Naive thymus-derived CD4-positive, alpha-beta T cell (primary cell): ENCODE measurements around the gene BET1L. TPM values are rescaled to one million over a fixed set of nuclear protein-coding genes. Genes with fewer than 3 reads are reported as not detected.

ENCODE experiments used
- ATAC-seq: fragments of 150-1000 bp; cut with Tn5 transposase; 2 replicates; pipeline ENCODE4 v1.10.0; 2021; ENCODE audit warnings: mild to moderate bottlenecking, moderate library complexity
- CTCF ChIA-PET: fragments of 350-600 bp; sonication (Branson Sonifier 250); formaldehyde crosslinking; loops from one replicate; lab custom pipeline; 2021; ENCODE audit warnings: antibody characterized with exemption; lab: Charles Lee
- POLR2A ChIA-PET: fragments of 350-600 bp; sonication (Branson Sonifier 250); formaldehyde crosslinking; loops from one replicate; lab custom pipeline; 2021; ENCODE audit warnings: antibody characterized with exemption, inconsistent platforms; lab: Charles Lee
- DNase-seq, 9 donors: peaks; one replicate each; pipeline versions ENCODE4 v3.0.0 to v3.0.0-alpha.2; 2020 to 2022; ENCODE audit warnings: mixed read lengths in 1 of 9
- H3K27ac ChIP-seq: one replicate; pipeline ENCODE4 v1.7.0; 2013; ENCODE audit warnings: mild to moderate bottlenecking, low read depth, low read length, moderate library complexity
- H3K27me3 ChIP-seq, 2 donors: one replicate each; pipeline ENCODE4 v1.7.0; 2013; ENCODE audit warnings: low read length in 2 of 2, mild to moderate bottlenecking in 2 of 2, moderate library complexity in 2 of 2; ENCODE audit not compliant: control insufficient read depth in 2 of 2, insufficient read depth in 2 of 2
- H3K36me3 ChIP-seq, 3 experiments: 1 replicate in 2 of 3; 2 replicates in 1 of 3; pipeline ENCODE4 v1.7.0; 2013; ENCODE audit warnings: low read length in 3 of 3, mild to moderate bottlenecking in 3 of 3, moderate library complexity in 1 of 3; ENCODE audit not compliant: insufficient read depth in 3 of 3, control insufficient read depth in 2 of 3
- H3K4me1 ChIP-seq, 2 donors: one replicate each; pipeline ENCODE4 v1.7.0; 2013; ENCODE audit warnings: low read length in 2 of 2, mild to moderate bottlenecking in 2 of 2, moderate library complexity in 1 of 2; ENCODE audit not compliant: control insufficient read depth in 2 of 2, insufficient read depth in 2 of 2
- H3K4me3 ChIP-seq: 2 replicates; pipeline ENCODE4 v1.7.0; 2013; ENCODE audit warnings: mild to moderate bottlenecking, low read length
- H3K9me3 ChIP-seq, 3 experiments: 1 replicate in 2 of 3; 2 replicates in 1 of 3; pipeline ENCODE4 v1.7.0; 2013; ENCODE audit warnings: low read length in 3 of 3; ENCODE audit not compliant: control insufficient read depth in 2 of 3
- H3K27ac Mint-ChIP-seq, 9 donors: one replicate each; pipeline ENCODE4 v1.8.0; 2020 to 2022; ENCODE audit warnings: mixed read lengths in 9 of 9, mild to moderate bottlenecking in 8 of 9, moderate library complexity in 5 of 9, inconsistent platforms in 2 of 9
- H3K27me3 Mint-ChIP-seq, 5 donors: one replicate each; pipeline ENCODE4 v1.8.0; 2021 to 2022; ENCODE audit warnings: mixed read lengths in 5 of 5, mild to moderate bottlenecking in 1 of 5
- H3K36me3 Mint-ChIP-seq, 5 donors: one replicate each; pipeline ENCODE4 v1.8.0; 2020 to 2022; ENCODE audit warnings: mixed read lengths in 5 of 5, mild to moderate bottlenecking in 3 of 5, inconsistent platforms in 1 of 5
- H3K4me1 Mint-ChIP-seq, 7 donors: one replicate each; pipeline ENCODE4 v1.8.0; 2020 to 2022; ENCODE audit warnings: mixed read lengths in 7 of 7, mild to moderate bottlenecking in 3 of 7, inconsistent platforms in 1 of 7
- H3K4me3 Mint-ChIP-seq, 10 donors: one replicate each; pipeline ENCODE4 v1.8.0; 2020 to 2022; ENCODE audit warnings: mild to moderate bottlenecking in 10 of 10, mixed read lengths in 10 of 10, moderate library complexity in 6 of 10, inconsistent platforms in 2 of 10
- H3K9me3 Mint-ChIP-seq, 11 donors: one replicate each; pipeline ENCODE4 v1.8.0; 2020 to 2022; ENCODE audit warnings: mixed read lengths in 11 of 11, mild to moderate bottlenecking in 4 of 11, inconsistent platforms in 1 of 11, moderate library complexity in 1 of 11
- intact Hi-C, 2 donors: fragments of 100-400 bp; cut with micrococcal nuclease; formaldehyde crosslinking; loops; one replicate each; pipeline ENCODE4 v1.15.1; 2023
- polyA plus RNA-seq, 2 donors: library from polyadenylated mRNA; unstranded; fragments of 300-500 nt; fragmentation: Illumina TruSeq; gene quantifications; one replicate each; pipeline ENCODE4 v1.2.3, GENCODE V29; 2021
- total RNA-seq, 6 experiments: library from RNA in 5 of 6; stranded (reverse) in 5 of 6; gene quantifications; 1 replicate in 5 of 6; 2 replicates in 1 of 6; pipeline ENCODE4 v1.2.3 and lab custom pipeline; 2021 to 2026

The BET1L gene
- total and polyA plus RNA-seq, 7 experiments from 2014 or later, result 47.1 to 125 (median 89.3) TPM

DNA sequence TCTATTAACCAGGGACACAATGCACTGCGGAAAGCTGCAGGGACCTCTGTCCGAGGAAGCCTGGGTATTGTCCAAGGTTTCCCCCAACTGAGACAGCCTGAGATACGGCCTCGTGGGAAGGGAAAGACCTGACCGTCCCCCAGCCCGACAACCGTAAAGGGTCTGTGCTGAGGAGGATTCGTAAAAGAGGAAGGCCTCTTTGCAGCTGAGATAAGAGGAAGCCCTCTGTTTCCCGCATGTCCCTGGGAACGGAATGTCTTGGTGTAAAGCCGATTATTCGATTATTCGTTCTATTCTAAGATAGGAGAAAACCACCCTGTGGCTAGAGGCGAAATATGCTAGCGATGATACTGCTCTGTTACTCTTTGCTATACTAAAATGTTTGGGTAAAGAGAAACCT lies 5.2 kb downstream of the BET1L start:
- Histone ChIP-seq H3K36me3 (peaks cover 8 to 33% (median 10%) of the 10 kb centered on the region in 3 experiments), H3K27ac (peak overlapping the region; percentile 51), H3K9me3 (no peaks in the 10 kb centered on the region), H3K27me3 (no peaks in the 10 kb centered on the region), H3K4me1 (peaks cover 22 to 50% of the 10 kb centered on the region in 2 donors), H3K4me3 (no peak overlapping the region)
- POLR2A ChIA-PET, result no interaction called here
- DNase-seq (peak in 3 of 9 donors; percentile 6 to 19 (median 16)), ATAC-seq (no peak)
- H3K27ac Mint-ChIP-seq, result peak overlapping the region; percentile 5 to 94 (median 87)
- peak overlapping the region; percentile 1 to 72 (median 58) for H3K4me3 Mint-ChIP-seq
- peaks cover 26 to 59% (median 51%) of the 10 kb centered on the region in 7 donors for H3K4me1 Mint-ChIP-seq
- H3K9me3 Mint-ChIP-seq, result no peaks in the 10 kb centered on the region
- CTCF ChIA-PET, result no interaction called here
- H3K27me3 Mint-ChIP-seq, result no peaks in the 10 kb centered on the region
- H3K36me3 Mint-ChIP-seq, result peaks cover 0 to 18% (median 8%) of the 10 kb centered on the region in 5 donors
- intact Hi-C loops, result no loop called here

DNA sequence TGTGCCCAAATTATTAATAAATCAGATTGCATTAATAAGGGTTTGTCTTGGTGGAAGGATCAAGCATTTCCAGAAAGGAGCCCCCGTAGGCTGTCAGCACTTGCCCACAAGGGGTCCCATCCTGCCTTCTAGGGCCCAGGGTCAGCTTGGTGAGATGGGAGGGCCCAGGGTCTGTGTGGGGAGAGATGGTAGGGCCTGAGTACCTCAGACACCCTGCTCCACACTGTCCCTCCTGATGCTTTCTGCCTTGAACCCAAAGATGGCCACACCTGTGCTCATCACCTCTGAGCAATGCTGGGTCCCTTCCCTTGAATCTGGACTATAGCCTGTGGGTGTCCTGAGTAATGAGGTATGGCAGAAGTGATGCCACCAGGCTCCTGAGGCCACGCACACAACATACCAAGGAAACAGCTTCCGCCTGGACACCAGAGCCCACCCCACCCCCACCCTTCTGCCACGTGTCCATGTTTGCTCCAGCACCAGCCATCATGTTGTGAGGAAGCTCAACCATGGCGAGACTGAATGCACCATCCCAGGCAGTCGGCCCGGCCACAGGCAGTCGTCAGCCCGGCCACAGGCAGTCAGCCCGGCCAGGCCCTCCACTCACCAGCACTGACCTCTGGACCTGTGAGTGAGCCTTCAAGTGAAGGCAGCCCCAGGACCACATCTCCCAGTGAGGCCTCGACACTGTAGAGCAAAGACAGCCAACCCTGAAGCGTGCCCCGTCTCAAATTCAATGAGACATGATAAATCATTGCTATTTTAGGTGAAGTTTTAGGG lies 6.8 kb downstream of the BET1L start:
- no peaks in the 10 kb centered on the region for H3K9me3 Mint-ChIP-seq
- CTCF ChIA-PET, result no interaction called here
- H3K4me1 Mint-ChIP-seq, result peaks cover 26 to 49% (median 41%) of the 10 kb centered on the region in 7 donors
- H3K27me3 ChIP-seq, result no peaks in the 10 kb centered on the region
- DNase-seq, result peak in 1 of 9 donors; percentile 5
- H3K36me3 Mint-ChIP-seq, result peaks cover 0 to 15% (median 8%) of the 10 kb centered on the region in 5 donors
- intact Hi-C loops, result no loop called here
- peaks cover 8 to 24% (median 8%) of the 10 kb centered on the region in 3 experiments for H3K36me3 ChIP-seq
- no peak overlapping the region for H3K4me3 Mint-ChIP-seq
- H3K27ac ChIP-seq, result no peak overlapping the region
- H3K9me3 ChIP-seq, result no peaks in the 10 kb centered on the region
- no peak overlapping the region for H3K4me3 ChIP-seq
- ATAC-seq, result no peak
- H3K27me3 Mint-ChIP-seq, result no peaks in the 10 kb centered on the region
- peak overlapping the region in 5 of 9 donors; percentile 26 to 94 (median 76) for H3K27ac Mint-ChIP-seq
- peaks cover 9 to 40% of the 10 kb centered on the region in 2 donors for H3K4me1 ChIP-seq
- POLR2A ChIA-PET, result interaction anchor here (0.9 kb wide), 1 partner anchor 35 kb away, joined by 3 read pairs; no protein-coding TSS in a partner anchor

DNA sequence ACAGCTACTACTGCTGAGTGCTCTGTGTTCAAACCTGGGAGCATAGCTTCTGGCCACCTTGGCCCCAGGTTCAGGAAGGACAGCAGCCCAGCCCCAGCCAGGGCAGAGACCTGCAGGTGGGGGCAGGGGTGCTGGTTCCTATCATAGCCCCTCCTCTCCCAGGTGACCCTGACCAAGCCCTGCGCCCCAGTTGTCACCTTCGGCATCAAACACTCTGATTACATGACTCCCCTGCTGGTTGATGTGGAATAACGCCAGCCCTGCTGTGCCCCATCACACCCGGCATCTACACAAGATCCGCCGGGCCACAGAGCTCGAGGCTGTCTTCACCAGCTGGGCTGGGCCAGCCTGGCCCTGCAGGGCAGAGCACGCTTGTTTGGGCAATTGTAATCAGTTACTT lies 7.4 kb downstream of the BET1L start:
- H3K36me3 ChIP-seq, result peaks cover 4 to 18% (median 8%) of the 10 kb centered on the region in 3 experiments
- Mint-ChIP-seq H3K27ac (peak overlapping the region in 1 of 9 donors; percentile 25), H3K27me3 (no peaks in the 10 kb centered on the region), H3K4me1 (peaks cover 26 to 42% (median 38%) of the 10 kb centered on the region in 7 donors), H3K9me3 (no peaks in the 10 kb centered on the region), H3K36me3 (peaks cover 0 to 15% (median 8%) of the 10 kb centered on the region in 5 donors), H3K4me3 (no peak overlapping the region)
- no peak overlapping the region for H3K27ac ChIP-seq
- peaks cover 9 to 34% of the 10 kb centered on the region in 2 donors for H3K4me1 ChIP-seq
- ChIA-PET CTCF (interaction anchor here (0.8 to 1.5 kb wide), 2 partner anchors 52 to 105 kb away, joined by 3 to 4 read pairs; no protein-coding TSS in a partner anchor), POLR2A (interaction anchor here (0.9 kb wide), 1 partner anchor 35 kb away, joined by 3 read pairs; no protein-coding TSS in a partner anchor)
- ATAC-seq (no peak), DNase-seq (peak in 2 of 9 donors; percentile 7 to 19)
- intact Hi-C loops, result no loop called here
- no peak overlapping the region for H3K4me3 ChIP-seq
- no peaks in the 10 kb centered on the region for H3K9me3 ChIP-seq
- no peaks in the 10 kb centered on the region for H3K27me3 ChIP-seq

DNA sequence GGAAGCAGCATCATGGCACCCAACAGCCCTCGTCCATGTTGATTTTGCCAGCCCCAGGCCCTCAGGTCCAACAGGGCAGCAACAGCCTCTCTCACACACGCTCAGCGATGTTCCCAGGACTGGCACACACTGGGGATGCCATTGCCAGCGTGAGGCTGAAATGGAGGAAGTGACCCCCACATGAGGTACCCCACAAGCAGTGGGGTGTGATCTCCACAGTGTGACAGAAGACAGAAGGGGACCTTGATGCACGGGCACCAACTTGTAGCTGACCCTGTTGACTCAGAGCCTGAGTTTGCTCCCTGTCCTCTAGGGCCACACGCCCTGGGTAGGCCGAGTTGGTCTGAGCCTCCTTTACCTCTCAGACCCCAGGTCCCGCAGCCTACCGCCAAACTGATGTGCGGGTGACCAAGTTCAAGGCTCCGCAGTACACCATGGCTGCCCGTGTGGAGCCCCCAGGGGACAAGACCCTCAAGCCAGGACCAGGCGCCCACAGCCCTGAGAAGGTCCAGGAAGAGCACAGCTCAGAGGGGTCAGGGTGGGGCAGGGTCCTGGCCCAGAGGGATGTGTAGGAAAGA lies 8.1 kb downstream of the BET1L start:
- Histone ChIP-seq H3K4me1 (peaks cover 2 to 27% of the 10 kb centered on the region in 2 donors), H3K27ac (no peak overlapping the region), H3K27me3 (no peaks in the 10 kb centered on the region), H3K9me3 (no peaks in the 10 kb centered on the region), H3K36me3 (peaks cover 2 to 11% (median 4%) of the 10 kb centered on the region in 3 experiments), H3K4me3 (no peak overlapping the region)
- H3K4me3 Mint-ChIP-seq, result no peak overlapping the region
- POLR2A ChIA-PET, result interaction anchor here (0.6 to 0.9 kb wide), 2 partner anchors 36 to 143 kb away, joined by 3 read pairs; no protein-coding TSS in a partner anchor
- no peaks in the 10 kb centered on the region for H3K27me3 Mint-ChIP-seq
- H3K36me3 Mint-ChIP-seq, result peaks cover 0 to 13% (median 4%) of the 10 kb centered on the region in 5 donors
- CTCF ChIA-PET, result interaction anchor here (0.8 to 1.5 kb wide), 2 partner anchors 52 to 106 kb away, joined by 3 to 4 read pairs; no protein-coding TSS in a partner anchor
- DNase-seq (peak in 1 of 9 donors; percentile 3), ATAC-seq (no peak)
- H3K27ac Mint-ChIP-seq, result no peak overlapping the region
- H3K4me1 Mint-ChIP-seq, result peaks cover 25 to 35% (median 33%) of the 10 kb centered on the region in 7 donors
- H3K9me3 Mint-ChIP-seq, result no peaks in the 10 kb centered on the region
- intact Hi-C loops, result no loop called here

DNA sequence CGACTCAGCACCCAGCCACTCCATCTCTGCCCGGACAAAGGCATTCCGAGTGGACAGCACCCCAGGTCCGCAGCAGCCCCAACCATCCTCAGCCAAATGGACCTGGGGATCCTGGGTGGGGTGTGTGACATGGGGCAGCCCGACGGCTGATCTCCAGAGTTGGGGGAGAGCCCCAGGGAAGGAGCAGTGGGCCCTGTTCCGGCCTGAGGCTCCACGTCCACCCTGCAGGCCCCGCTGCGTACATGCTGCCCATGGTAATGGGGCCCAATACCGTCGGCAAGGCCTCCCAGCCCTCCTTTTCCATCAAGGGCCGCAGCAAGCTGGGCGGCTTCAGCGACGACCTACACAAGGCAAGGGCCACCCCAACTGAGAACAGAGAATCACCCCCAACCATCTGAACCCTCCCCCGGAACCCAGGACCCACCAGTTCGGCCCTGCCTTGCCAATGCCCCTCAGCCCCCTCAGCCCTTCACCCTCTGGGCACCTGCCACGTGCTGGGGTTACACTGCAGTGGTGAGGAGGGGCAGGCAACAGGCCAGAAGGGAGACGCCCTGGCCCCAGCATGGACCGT lies 8.9 kb downstream of the BET1L start:
- H3K9me3 Mint-ChIP-seq, result no peaks in the 10 kb centered on the region
- Histone ChIP-seq H3K27me3 (no peaks in the 10 kb centered on the region), H3K4me3 (no peak overlapping the region), H3K9me3 (no peaks in the 10 kb centered on the region), H3K4me1 (peaks cover 0 to 19% of the 10 kb centered on the region in 2 donors), H3K36me3 (peaks cover 0 to 3% (median 0%) of the 10 kb centered on the region in 3 experiments), H3K27ac (no peak overlapping the region)
- POLR2A ChIA-PET, result interaction anchor here (0.6 to 1.2 kb wide), 2 partner anchors 9 to 144 kb away, joined by 3 to 4 read pairs; partner anchors contain the start of genes BET1L and RIC8A
- CTCF ChIA-PET, result interaction anchor here (1.5 kb wide), 1 partner anchor 53 kb away, joined by 4 read pairs; no protein-coding TSS in a partner anchor
- H3K27ac Mint-ChIP-seq, result peak overlapping the region in 1 of 9 donors; percentile 58
- intact Hi-C loops, result no loop called here
- peaks cover 0 to 6% (median 4%) of the 10 kb centered on the region in 5 donors for H3K36me3 Mint-ChIP-seq
- no peaks in the 10 kb centered on the region for H3K27me3 Mint-ChIP-seq
- peaks cover 17 to 28% (median 25%) of the 10 kb centered on the region in 7 donors for H3K4me1 Mint-ChIP-seq
- DNase-seq (peak in 2 of 9 donors; percentile 6 to 20), ATAC-seq (no peak)
- no peak overlapping the region for H3K4me3 Mint-ChIP-seq

DNA sequence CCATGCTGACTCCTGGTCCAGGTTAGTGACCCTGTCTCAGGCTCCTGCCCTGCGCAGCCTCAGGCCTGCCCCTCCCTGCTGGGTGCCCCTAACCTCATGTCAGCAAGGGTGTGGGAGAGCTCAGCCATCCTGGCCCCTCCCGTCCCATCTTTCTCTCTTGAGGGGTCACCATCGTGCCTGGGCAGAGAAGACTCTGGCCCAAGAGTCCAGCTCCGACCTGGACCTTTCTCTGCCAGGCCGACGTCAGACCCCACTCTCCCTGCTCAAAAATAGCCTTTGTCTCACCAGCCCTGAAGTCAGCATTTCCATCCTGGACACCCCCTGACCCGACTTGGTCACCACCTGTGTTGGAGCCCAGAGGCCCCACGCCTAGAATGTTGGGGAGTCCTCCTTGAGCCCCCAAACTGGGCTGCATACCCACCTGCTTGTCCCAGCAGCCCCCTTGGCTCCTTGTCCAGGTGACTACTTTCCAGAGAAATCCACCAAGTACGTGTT lies 9.4 kb downstream of the BET1L start:
- Mint-ChIP-seq H3K4me3 (no peak overlapping the region), H3K27ac (no peak overlapping the region)

More for the DNA sequence above, 9.4 kb downstream of the BET1L start:
- ATAC-seq, result peak; percentile 12
- no peaks in the 10 kb centered on the region for H3K9me3 ChIP-seq
- H3K27me3 Mint-ChIP-seq, result no peaks in the 10 kb centered on the region
- H3K27me3 ChIP-seq, result no peaks in the 10 kb centered on the region
- H3K4me1 Mint-ChIP-seq, result peaks cover 12 to 22% (median 20%) of the 10 kb centered on the region in 7 donors
- H3K36me3 ChIP-seq, result no peaks in the 10 kb centered on the region
- no peaks in the 10 kb centered on the region for H3K9me3 Mint-ChIP-seq
- H3K4me1 ChIP-seq, result peaks cover 0 to 15% of the 10 kb centered on the region in 2 donors
- ChIA-PET CTCF (no interaction called here), POLR2A (interaction anchor here (1.2 kb wide), 1 partner anchor 9 kb away, joined by 4 read pairs; the partner anchor contains the start of genes BET1L and RIC8A)
- H3K27ac ChIP-seq, result no peak overlapping the region
- intact Hi-C loops, result no loop called here
- DNase-seq, result peak in 2 of 9 donors; percentile 7 to 19
- H3K4me3 ChIP-seq, result no peak overlapping the region
- peaks cover 0 to 4% (median 0%) of the 10 kb centered on the region in 5 donors for H3K36me3 Mint-ChIP-seq
